ENCODE data around the gene MUSTN1.

MUSTN1 gene

GRCh38 chr3:52793702-52794611 lies 40.9 kb downstream of the MUSTN1 start:
- no peaks in the 10 kb centered on the region for H3F3A ChIP-seq (ENCODE audit: insufficient read depth, low read length)
- no peak for TF ChIP-seq EZH2 (IDR thresholded peaks at IDR 0.05; ENCODE audit: borderline replicate concordance, low read length)
- no peak for TF ChIP-seq CTCF (IDR thresholded peaks at IDR 0.05; ENCODE audit: low read length)
- H3K9me3 ChIP-seq (ENCODE audit: low read length): no peaks in the 10 kb centered on the region
- no peaks in the 10 kb centered on the region for H3K79me2 ChIP-seq (ENCODE audit: insufficient read depth, low read length)
- H3K9ac ChIP-seq (ENCODE audit: low read length): no peak overlapping the region
- no peak overlapping the region for H3K4me2 ChIP-seq (ENCODE audit: low read length)
- no peaks in the 10 kb centered on the region; the same call in 1 of the 2 replicates for H3K27me3 ChIP-seq (ENCODE audit: insufficient read depth, low read length)
- H2AFZ ChIP-seq (ENCODE audit: low read length): no peak overlapping the region
- H3K4me3 ChIP-seq (ENCODE audit: low read depth, low read length, poor library complexity, severe bottlenecking): no peak overlapping the region
- H3K27ac ChIP-seq (ENCODE audit: low read depth, low read length, poor library complexity, severe bottlenecking): no peak overlapping the region
- no peaks in the 10 kb centered on the region for H3K9me2 ChIP-seq (ENCODE audit: low read depth, low read length)
- H3K4me1 ChIP-seq (ENCODE audit: insufficient read depth, low read length, severe bottlenecking): no peaks in the 10 kb centered on the region
- H4K20me1 ChIP-seq (ENCODE audit: insufficient read depth, low read length): no peaks in the 10 kb centered on the region
- no peaks in the 10 kb centered on the region for H3K36me3 ChIP-seq (ENCODE audit: insufficient read depth, low read length)

- H3K36me3 ChIP-seq (ENCODE audit: insufficient read depth, low read length): no peaks in the 10 kb centered on the region
- no peak overlapping the region for H3K27ac ChIP-seq (ENCODE audit: low read depth, low read length, poor library complexity, severe bottlenecking)
- no peaks in the 10 kb centered on the region for H3K4me1 ChIP-seq (ENCODE audit: insufficient read depth, low read length, severe bottlenecking)
- H3K9ac ChIP-seq (ENCODE audit: low read length): no peak overlapping the region
- H3K9me2 ChIP-seq (ENCODE audit: low read depth, low read length): no peaks in the 10 kb centered on the region
- no peak overlapping the region for H3K4me3 ChIP-seq (ENCODE audit: low read depth, low read length, poor library complexity, severe bottlenecking)
- H3K4me2 ChIP-seq (ENCODE audit: low read length): no peak overlapping the region
- H3F3A ChIP-seq (ENCODE audit: insufficient read depth, low read length): no peaks in the 10 kb centered on the region
- TF ChIP-seq CTCF (IDR thresholded peaks at IDR 0.05; ENCODE audit: low read length) (no peak), EZH2 (IDR thresholded peaks at IDR 0.05; ENCODE audit: borderline replicate concordance, low read length) (no peak)
- no peak overlapping the region for H2AFZ ChIP-seq (ENCODE audit: low read length)
- no peaks in the 10 kb centered on the region for H3K9me3 ChIP-seq (ENCODE audit: low read length)
- no peaks in the 10 kb centered on the region for H3K79me2 ChIP-seq (ENCODE audit: insufficient read depth, low read length)
- no peaks in the 10 kb centered on the region; the same call in 1 of the 2 replicates for H3K27me3 ChIP-seq (ENCODE audit: insufficient read depth, low read length)
- H4K20me1 ChIP-seq (ENCODE audit: insufficient read depth, low read length): no peaks in the 10 kb centered on the region
Observed at GRCh38 chr3:52792961-52793695, 41.7 kb downstream of the MUSTN1 start.

GRCh38 chr3:52792413-52792812 lies 42.4 kb downstream of the MUSTN1 start:
- H4K20me1 ChIP-seq (ENCODE audit: insufficient read depth, low read length): no peaks in the 10 kb centered on the region
- no peak overlapping the region for H3K27ac ChIP-seq (ENCODE audit: low read depth, low read length, poor library complexity, severe bottlenecking)
- no peak overlapping the region for H3K4me2 ChIP-seq (ENCODE audit: low read length)
- no peaks in the 10 kb centered on the region for H3K9me2 ChIP-seq (ENCODE audit: low read depth, low read length)
- TF ChIP-seq EZH2 (IDR thresholded peaks at IDR 0.05; ENCODE audit: borderline replicate concordance, low read length): no peak
- peak; percentile 53 for TF ChIP-seq CTCF (IDR thresholded peaks at IDR 0.05; ENCODE audit: low read length)
- H3K27me3 ChIP-seq (ENCODE audit: insufficient read depth, low read length): no peaks in the 10 kb centered on the region; the same call in 1 of the 2 replicates
- no peaks in the 10 kb centered on the region for H3K9me3 ChIP-seq (ENCODE audit: low read length)
- no peak overlapping the region for H3K9ac ChIP-seq (ENCODE audit: low read length)
- H3K36me3 ChIP-seq (ENCODE audit: insufficient read depth, low read length): no peaks in the 10 kb centered on the region
- no peak overlapping the region for H2AFZ ChIP-seq (ENCODE audit: low read length)
- no peaks in the 10 kb centered on the region for H3F3A ChIP-seq (ENCODE audit: insufficient read depth, low read length)
- no peaks in the 10 kb centered on the region for H3K4me1 ChIP-seq (ENCODE audit: insufficient read depth, low read length, severe bottlenecking)
- no peak overlapping the region for H3K4me3 ChIP-seq (ENCODE audit: low read depth, low read length, poor library complexity, severe bottlenecking)
- H3K79me2 ChIP-seq (ENCODE audit: insufficient read depth, low read length): no peaks in the 10 kb centered on the region
